ENCODE data around the gene LRRC59. TPM values are rescaled to one million over a fixed set of nuclear protein-coding genes. Genes with fewer than 3 reads are reported as not detected.

Gene LRRC59
- total RNA-seq, 1 experiment from 2014 or later, result 106 TPM

DNA sequence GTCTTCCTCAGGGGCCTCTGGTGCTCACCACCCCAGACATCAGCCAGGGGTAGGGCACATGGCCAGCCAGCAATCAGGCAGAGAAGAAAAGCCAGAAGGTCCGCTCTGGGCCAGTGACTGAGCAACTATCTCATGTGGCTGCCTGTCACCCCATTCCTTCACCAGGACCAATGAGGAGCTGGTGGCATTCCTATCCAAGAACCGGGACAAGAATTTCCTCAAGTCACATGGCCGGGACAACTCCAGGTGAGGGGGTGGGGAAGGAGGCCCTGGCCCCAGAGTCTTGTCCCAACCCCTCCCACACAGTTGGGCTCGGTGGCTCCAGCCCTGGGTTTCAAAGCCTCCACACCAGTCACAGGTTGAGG is 42.0 kb downstream of the LRRC59 start:
- H2AFZ ChIP-seq (ENCODE audit: low read length), result no peak overlapping the region
- no peak overlapping the region for H3K14ac ChIP-seq (ENCODE audit: insufficient read depth, low read length)
- H3K18ac ChIP-seq (ENCODE audit: insufficient read length, low read depth, low read length), result no peak overlapping the region
- Mint-ChIP-seq H3K36me3 (ENCODE audit: insufficient read depth in 1 of 3, low read depth in 3 of 3) (peaks cover 23 to 62% (median 59%) of the 10 kb centered on the region in 3 experiments; a peak in 6 of 7 replicates), H3K9me3 (no peaks in the 10 kb centered on the region; a peak in 1 of 5 replicates), H3K4me3 (no peak overlapping the region), H3K4me1 (no peaks in the 10 kb centered on the region; a peak in 1 of 4 replicates), H3K27ac (no peak overlapping the region; a peak in 1 of 7 replicates), H3K27me3 (ENCODE audit: low read depth) (no peaks in the 10 kb centered on the region; the same call in 1 of the 2 replicates)
- no peak overlapping the region for H3K9ac ChIP-seq (ENCODE audit: extremely low read depth, insufficient read length, low read length)
- H3K56ac ChIP-seq (ENCODE audit: insufficient read length, low read depth, low read length), result no peak overlapping the region
- TF ChIP-seq CTCF (conservative IDR thresholded peaks at IDR 0.05), result no peak
- no peak overlapping the region for H4K91ac ChIP-seq (ENCODE audit: insufficient read length, low read depth, low read length)
- DNase-seq, result no peak
- no peaks in the 10 kb centered on the region for H4K20me1 ChIP-seq (ENCODE audit: control insufficient read depth, insufficient read depth, insufficient read length)
- H3K4me2 ChIP-seq (ENCODE audit: insufficient read depth, insufficient read length, low read length), result no peak overlapping the region
- no peak overlapping the region for H3K4ac ChIP-seq (ENCODE audit: low read depth, low read length)
- no peaks in the 10 kb centered on the region for H3K4me1 ChIP-seq (ENCODE audit: insufficient read depth, low read length)
- no peaks in the 10 kb centered on the region for H3K79me1 ChIP-seq (ENCODE audit: insufficient read depth, low read depth, low read length, poor library complexity, severe bottlenecking)
- H3K79me2 ChIP-seq (ENCODE audit: insufficient read depth, low read length), result no peaks in the 10 kb centered on the region
- no peak overlapping the region for H4K8ac ChIP-seq (replicated peaks; ENCODE audit: insufficient read length, low read depth, low read length)
- no peak overlapping the region for H4K5ac ChIP-seq (ENCODE audit: insufficient read length, low read depth, low read length)
- no peak overlapping the region for H3T11ph ChIP-seq (ENCODE audit: low read length)
- no peak overlapping the region for H3K23ac ChIP-seq (ENCODE audit: insufficient read length, low read depth, low read length)
- H3K23me2 ChIP-seq (ENCODE audit: insufficient read length, low read depth, low read length, poor library complexity, severe bottlenecking), result no peaks in the 10 kb centered on the region
- H2AK5ac ChIP-seq (ENCODE audit: insufficient read length, low read length), result no peak overlapping the region
- H2BK20ac ChIP-seq (ENCODE audit: low read depth, low read length, poor library complexity, severe bottlenecking), result no peak overlapping the region
- H3K27ac ChIP-seq (ENCODE audit: insufficient read length, low read depth, low read length), result no peak overlapping the region
- no peak overlapping the region for H2BK15ac ChIP-seq (ENCODE audit: low read depth, low read length)
- no peak overlapping the region for H2BK12ac ChIP-seq (ENCODE audit: insufficient read length, low read depth, low read length)
- no peaks in the 10 kb centered on the region for H3K9me3 ChIP-seq (ENCODE audit: control insufficient read depth, low read depth, low read length)
- no CpG with 5 or more reads among the region's 4 CpGs for WGBS (ENCODE audit: extremely low coverage, insufficient read length, low lambda C conversion rate)
- H3K27me3 ChIP-seq (ENCODE audit: insufficient read depth, low read length), result no peaks in the 10 kb centered on the region
- no peak overlapping the region for H2BK5ac ChIP-seq (ENCODE audit: insufficient read length, low read length)
- no peak overlapping the region for H2BK120ac ChIP-seq (ENCODE audit: low read depth, low read length, poor library complexity, severe bottlenecking)
